Measurements from ENCODE around the gene MAN1A2. TPM values are rescaled to one million over a fixed set of nuclear protein-coding genes. Genes with fewer than 3 reads are reported as not detected.
"Not testable (repeated sequence)": the region's sequence is repeated elsewhere in the genome, so short reads cannot be mapped to it uniquely, and the experiment has no call there.

Gene MAN1A2
- polyA plus RNA-seq, 1 experiment: 11.9 TPM

DNA sequence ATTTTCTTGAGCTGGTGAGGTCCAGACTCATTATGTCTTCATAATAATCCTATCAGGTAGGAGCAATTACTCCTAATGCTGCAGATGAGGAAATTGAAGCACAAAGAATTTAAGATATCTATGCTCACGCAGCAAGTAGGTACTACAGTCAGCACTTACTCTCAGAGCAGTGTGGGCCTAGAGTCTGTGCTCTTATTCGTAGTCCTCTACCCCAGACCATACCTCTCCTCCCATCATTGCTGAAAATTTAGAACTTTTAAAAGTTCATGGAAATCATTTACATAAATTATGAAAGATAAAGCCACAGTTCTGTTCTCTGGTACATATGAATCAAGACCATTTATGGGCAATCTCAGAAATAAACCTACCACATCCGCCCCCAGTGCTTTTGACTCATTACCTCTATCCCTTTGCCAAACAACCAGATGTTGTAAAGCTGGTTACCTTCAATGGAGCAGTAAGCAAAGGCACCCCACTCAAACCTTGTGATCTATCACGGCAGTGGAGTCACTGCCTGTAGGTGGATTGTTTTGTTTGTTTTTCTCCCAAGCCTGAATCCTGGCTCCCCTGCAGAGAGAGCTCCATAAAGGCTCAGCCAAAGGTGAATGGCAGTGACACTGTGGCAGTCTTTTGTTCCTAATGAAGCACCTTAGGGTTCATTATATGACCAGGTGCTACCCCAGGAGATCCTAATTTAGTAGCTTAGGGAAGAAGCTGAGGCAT, 20.9 kb upstream of the MAN1A2 start:
- no peak for DNase-seq (ENCODE audit: low read depth)
- CTCF ChIA-PET: no interaction called here
- POLR2A ChIA-PET: no interaction called here
- H3K36me3 ChIP-seq (ENCODE audit: control insufficient read depth, insufficient read depth, low read length): no peaks in the 10 kb centered on the region
- H3K4me3 ChIP-seq (ENCODE audit: low read depth, low read length): no peak overlapping the region
- peaks cover 2% of the 10 kb centered on the region; the same call in 1 of the 2 replicates for H3K27me3 ChIP-seq (ENCODE audit: control insufficient read depth, insufficient read depth, low read length)
- TF ChIP-seq CTCF (IDR thresholded peaks at IDR 0.05; ENCODE audit: insufficient read depth, low read depth, low read length): no peak

DNA sequence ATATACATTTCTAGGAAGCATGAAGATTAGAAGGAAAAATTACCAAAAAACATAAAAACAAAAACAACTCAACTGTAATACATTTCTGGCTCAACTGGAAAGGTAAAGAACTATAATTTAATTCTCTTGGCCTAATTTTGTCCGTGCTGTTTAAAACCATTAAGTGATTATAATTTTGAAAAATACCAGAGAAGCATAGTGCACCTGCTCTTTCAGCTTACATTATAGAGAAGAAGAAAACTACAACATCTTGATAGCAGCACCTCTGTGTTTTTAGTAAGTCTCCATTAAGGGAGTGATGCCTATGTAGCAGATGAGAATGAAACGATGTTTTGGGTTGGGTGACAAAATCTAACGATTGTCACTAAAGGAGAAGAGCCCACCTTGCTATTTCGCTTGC, 19.3 kb upstream of the MAN1A2 start:
- POLR2A ChIA-PET: no interaction called here
- no peak for DNase-seq (ENCODE audit: low read depth)
- TF ChIP-seq CTCF (IDR thresholded peaks at IDR 0.05; ENCODE audit: insufficient read depth, low read depth, low read length): no peak
- no peak overlapping the region for H3K4me3 ChIP-seq (ENCODE audit: low read depth, low read length)
- H3K36me3 ChIP-seq (ENCODE audit: control insufficient read depth, insufficient read depth, low read length): no peaks in the 10 kb centered on the region
- peaks cover 2% of the 10 kb centered on the region; the same call in 1 of the 2 replicates for H3K27me3 ChIP-seq (ENCODE audit: control insufficient read depth, insufficient read depth, low read length)
- CTCF ChIA-PET: no interaction called here

GRCh38 chr1:117352695-117353094, 14.6 kb upstream of the MAN1A2 start:
- H3K4me3 ChIP-seq (ENCODE audit: low read depth, low read length); CTCF ChIA-PET; H3K36me3 ChIP-seq (ENCODE audit: control insufficient read depth, insufficient read depth, low read length): not testable (repeated sequence)

GRCh38 chr1:117357833-117358603, 9.2 kb upstream of the MAN1A2 start:
- H3K27me3 ChIP-seq (ENCODE audit: control insufficient read depth, insufficient read depth, low read length); H3K4me3 ChIP-seq (ENCODE audit: low read depth, low read length); CTCF ChIA-PET; DNase-seq (ENCODE audit: low read depth); H3K36me3 ChIP-seq (ENCODE audit: control insufficient read depth, insufficient read depth, low read length); POLR2A ChIA-PET: not testable (repeated sequence)

More at GRCh38 chr1:117352695-117353094, 14.6 kb upstream of the MAN1A2 start:
- POLR2A ChIA-PET; H3K27me3 ChIP-seq (ENCODE audit: control insufficient read depth, insufficient read depth, low read length); DNase-seq (ENCODE audit: low read depth): not testable (repeated sequence)

GRCh38 chr1:117358604-117358887, 8.7 kb upstream of the MAN1A2 start:
- H3K27me3 ChIP-seq (ENCODE audit: control insufficient read depth, insufficient read depth, low read length); H3K36me3 ChIP-seq (ENCODE audit: control insufficient read depth, insufficient read depth, low read length); H3K4me3 ChIP-seq (ENCODE audit: low read depth, low read length); POLR2A ChIA-PET; DNase-seq (ENCODE audit: low read depth); CTCF ChIA-PET: not testable (repeated sequence)

DNA sequence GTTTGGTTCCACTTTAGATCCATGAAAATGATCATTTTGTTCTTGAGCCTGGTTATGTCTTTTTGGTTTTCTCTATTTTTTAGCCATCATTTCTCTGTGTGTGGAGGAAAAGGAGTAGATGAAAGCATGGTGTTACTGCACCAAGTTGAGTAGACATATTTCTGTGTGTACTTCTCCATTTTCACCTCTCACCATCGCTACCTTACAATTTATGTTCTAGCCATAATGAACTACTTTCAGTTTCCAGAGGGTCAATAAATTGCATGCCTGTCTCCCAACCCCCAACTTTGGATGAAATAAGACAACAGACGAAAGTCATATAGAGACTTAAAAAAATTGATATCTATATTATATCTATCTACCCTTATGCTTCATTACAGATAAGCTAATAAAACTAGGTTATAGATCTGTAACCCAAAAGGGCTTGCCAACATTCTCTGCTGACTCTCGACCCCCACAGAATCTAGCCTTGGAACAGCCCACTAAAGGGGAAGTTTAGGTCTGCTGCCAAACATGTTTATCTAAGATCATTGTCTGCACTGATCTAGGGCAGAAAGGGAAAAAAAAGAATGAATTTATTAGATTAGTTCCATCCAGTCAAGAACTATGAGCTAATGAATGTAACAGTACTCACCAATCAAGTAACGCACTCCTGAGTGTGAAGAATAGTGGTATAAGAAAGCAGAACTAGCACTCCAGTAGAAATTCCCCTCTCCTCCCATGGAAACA, 7.5 kb upstream of the MAN1A2 start:
- no peak for DNase-seq (ENCODE audit: low read depth)
- H3K36me3 ChIP-seq (ENCODE audit: control insufficient read depth, insufficient read depth, low read length): no peaks in the 10 kb centered on the region
- TF ChIP-seq CTCF (IDR thresholded peaks at IDR 0.05; ENCODE audit: insufficient read depth, low read depth, low read length): no peak
- no peak overlapping the region for H3K4me3 ChIP-seq (ENCODE audit: low read depth, low read length)
- POLR2A ChIA-PET: no interaction called here
- no peaks in the 10 kb centered on the region; the same call in 1 of the 2 replicates for H3K27me3 ChIP-seq (ENCODE audit: control insufficient read depth, insufficient read depth, low read length)
- CTCF ChIA-PET: interaction anchor here (0.6 kb wide), 2 partner anchors 45 to 128 kb away, joined by 3 to 4 read pairs; no protein-coding TSS in a partner anchor

Data from BJ (cell line).